HG03521 (cell line): ENCODE results near the gene CMSS1.

Experiments
- ATAC-seq: cut with Tn5 transposase; IDR thresholded peaks from one replicate; pipeline ENCODE4 v1.9.1; 2021; ENCODE audit warnings: mild to moderate bottlenecking, moderate library complexity; ENCODE audit not compliant: unreplicated experiment

Gene CMSS1

DNA sequence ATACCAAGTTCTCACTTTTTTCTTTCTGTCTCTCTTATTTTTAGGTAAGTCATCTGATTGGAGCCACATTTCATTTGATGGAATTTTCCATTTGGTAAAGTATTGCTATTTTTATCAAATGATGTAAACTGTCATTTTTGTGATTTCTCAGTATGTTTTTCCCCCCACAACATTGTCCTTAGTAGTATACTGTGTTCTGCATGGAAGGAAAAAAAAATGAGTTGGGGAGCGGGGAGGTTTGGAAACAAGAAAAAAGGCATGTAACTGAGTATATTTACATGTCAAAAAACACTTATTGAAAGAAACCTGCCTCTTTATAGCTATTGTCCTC is 192.4 kb downstream of the CMSS1 start:
- no peak for ATAC-seq

DNA sequence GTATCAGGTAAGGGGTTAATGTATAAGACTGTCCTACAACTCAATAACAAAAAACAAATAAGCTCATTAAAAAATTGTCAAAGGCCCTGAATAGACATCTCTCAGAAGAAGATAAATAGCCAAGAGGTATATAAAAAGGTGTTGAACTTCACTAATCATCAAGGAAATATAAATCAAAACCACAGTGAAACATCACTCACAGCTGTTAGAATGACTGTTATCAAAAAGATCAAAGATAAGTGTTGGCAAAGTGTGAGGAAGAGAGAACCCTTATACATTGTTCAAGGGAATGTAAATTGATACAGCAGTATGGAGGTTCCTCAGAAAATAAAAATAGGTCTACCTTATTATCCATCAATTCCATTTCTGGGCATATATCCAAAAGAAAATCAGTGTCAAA is 201.1 kb downstream of the CMSS1 start:
- ATAC-seq: no peak

DNA sequence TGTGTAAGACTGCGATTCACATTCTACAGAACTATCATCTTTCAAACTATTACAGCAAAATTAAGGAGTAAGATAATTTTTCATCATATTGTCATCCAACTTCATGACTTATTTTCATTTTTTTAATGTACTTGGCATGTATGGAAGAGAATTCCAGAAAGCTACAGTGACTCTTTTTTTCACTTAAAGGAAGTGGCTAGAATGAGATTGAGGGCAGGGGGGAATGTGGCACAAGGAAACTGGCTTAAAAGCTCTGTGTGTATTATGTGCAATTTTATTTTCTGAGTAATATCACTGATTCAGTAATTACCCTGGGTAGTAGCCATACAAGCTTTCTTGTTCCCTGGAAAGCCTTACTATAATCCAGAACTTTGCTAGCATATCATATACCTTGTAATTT is 202.1 kb downstream of the CMSS1 start:
- ATAC-seq: no peak

DNA sequence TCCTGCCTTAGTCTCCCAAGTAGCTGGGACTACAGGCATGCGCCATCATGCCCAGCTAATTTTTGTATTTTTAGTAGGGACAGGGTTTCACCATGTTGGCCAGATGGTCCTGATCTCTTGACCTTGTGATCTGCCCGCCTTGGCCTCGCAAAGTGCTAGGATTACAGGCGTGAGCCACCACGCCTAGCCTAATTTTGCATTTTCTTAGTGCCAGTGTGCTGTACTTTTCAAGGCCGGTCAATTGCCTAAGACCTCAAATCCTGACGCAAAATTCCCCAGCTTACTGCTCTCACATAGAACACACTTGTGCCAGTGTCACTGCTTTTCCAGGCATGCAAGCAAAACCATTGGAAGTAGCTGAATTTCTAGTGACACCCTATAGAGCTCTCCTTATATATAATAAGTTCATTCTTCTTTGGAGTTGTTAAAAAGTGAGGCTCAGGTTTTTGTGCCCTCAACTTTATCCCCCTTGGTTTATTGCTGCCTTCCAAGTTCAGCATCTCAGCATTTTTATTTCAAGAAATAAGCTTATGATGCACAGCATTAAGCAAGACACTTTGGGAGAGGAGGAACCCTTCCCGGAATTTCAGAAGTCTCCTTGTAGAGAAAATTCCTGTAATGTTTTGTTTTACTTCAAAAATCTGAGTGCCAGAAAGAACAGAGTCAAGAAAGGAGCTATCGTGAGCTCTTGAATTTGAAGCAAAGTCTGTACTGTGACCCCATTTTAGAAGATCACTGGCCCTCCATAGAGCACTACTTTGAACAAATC is 203.4 kb downstream of the CMSS1 start:
- ATAC-seq: no peak

DNA sequence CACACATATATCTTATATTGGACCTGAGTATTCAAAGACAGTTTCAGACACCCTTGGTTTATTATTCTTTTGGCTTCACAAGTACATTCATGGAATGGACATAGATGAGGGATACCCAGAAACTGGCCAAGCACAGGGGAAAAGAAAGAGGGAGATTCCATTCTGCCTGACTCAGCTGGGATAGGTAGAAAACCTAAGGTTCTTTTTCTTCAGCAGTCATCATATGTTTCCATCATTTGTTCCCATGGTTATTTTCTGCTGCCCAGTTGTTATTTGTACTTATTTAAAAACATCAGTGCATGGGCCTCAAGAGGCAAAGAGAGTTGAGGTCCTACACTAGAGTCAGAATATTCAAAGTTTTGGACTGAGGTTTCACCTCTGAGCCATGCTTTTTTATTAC is 204.8 kb downstream of the CMSS1 start:
- no peak for ATAC-seq

DNA sequence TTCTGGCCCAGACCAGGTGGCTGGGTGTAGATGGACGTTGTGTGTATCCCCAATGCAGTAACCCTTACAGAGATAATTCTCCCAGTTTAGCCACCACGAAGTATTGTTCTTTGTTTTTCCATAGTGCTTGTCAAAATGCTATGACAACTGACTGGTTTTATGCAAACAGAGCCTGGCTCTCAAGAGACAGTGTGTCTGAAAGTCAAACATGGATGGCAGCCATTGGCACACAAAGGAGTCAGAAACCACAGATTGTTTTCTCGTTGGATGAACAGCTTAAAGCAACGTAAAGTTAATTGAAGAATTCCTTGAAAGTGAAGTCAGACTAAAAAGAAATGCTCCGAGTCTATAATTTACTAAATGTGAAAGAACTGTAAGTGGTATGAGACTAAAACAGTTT is 205.5 kb downstream of the CMSS1 start:
- ATAC-seq: no peak

DNA sequence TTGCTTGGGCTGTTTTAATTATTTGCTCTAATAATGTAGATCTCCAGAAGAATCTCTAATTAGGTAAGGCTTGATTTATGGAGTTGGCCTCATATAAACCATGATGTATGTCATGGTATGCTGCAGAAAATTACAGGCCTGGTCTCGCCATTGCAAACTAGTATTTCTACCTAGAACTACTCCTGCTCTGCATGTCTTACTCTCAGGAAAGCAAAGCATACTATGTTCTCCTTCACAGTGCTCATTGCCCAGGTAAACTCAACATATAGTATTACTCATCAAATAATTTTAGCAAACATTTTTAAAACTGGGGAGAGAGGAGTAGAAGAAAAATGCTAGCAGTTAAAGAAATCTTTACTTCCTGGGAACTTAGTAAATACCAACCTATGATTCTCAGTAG is 205.9 kb downstream of the CMSS1 start:
- no peak for ATAC-seq

DNA sequence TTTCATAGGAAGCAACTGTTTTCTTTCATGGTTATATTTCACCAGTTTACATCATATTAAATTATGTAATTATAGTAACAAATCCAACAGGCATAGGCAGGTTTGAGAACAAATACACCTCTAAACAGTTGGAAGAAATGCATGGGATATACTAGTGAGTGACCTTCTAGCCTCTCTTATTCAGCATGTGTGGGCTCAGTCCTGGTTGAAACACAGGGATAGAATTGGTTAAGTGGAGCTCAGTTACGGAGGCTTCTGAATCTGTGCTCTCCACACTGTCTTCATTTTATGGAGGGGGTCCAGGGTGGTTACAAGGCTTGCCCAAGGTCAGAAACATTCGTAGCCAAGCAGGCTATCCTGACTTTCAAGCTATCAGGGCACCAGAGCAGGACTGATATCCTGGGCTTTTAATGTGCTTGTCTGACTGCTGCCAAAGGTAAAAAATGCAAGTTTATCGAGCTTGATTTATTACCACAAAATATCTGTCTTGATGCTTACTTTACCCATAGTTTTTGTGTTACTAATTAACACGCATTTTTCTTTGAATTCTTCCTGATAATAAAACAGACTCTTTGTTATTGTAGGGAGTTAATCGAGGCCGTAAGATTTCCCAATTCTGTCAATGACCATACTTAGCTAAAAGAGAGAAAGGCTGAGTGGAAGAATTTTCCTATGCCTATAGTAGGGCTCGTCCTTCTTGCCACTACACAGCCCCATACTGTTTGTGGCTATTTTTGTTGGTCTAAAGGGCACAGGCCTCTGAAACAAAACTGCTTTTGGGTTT is 207.1 kb downstream of the CMSS1 start:
- ATAC-seq: no peak

DNA sequence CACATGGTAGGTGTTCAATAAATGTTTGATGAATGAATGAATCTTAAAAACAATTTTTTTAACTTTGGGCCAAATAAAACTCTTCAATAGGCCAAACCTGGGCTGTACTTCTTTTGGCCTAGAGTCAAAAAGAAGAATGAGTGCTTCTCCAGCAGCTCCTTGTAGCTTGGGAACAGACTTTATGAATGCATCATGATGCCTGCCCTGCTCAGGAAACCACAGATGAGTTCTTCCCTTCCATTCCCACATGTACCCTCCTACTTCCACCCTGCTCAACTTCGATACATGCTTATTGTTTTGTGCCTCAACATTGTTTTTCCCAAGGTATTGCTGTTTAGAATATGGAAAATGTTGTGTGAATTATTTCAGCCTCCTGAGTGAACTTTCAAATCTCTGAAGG is 209.7 kb downstream of the CMSS1 start:
- no peak for ATAC-seq

DNA sequence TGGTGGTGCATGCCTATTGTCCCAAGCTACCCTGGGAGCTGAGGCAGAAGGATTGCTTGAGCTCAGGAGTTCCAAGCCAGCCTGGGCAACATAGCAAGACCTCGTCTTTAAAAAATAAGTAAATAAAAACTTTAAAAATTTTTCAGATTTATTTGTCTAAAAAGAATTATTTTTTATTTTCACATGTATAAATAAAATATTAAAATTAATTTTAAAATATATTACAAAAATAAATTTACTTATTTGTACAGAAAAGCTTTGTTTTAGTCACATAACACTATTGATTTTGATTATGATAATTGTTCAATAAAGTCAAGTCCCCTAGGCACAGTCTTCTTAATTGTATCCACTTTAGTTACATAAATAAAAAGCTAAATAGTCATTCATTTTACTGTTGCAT is 211.4 kb downstream of the CMSS1 start:
- no peak for ATAC-seq

DNA sequence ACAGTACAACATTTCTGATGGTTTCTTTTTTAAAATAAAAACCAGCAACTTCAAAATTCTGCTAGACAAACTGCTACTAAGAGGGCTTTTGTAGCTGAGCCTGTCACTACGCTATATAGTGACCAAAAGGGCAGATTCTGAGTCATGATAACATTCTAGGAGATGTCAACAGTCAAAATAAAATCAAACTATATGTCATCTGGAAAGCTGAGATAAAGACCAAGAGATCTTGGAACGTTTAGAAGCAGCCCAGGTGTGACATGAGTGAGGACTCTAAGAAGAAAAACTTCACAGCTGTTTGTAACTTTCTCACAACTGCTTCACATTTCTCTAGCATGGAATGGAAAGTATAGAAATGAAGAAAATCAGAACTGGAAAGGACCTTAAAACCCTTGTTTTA is 212.0 kb downstream of the CMSS1 start:
- ATAC-seq: no peak

DNA sequence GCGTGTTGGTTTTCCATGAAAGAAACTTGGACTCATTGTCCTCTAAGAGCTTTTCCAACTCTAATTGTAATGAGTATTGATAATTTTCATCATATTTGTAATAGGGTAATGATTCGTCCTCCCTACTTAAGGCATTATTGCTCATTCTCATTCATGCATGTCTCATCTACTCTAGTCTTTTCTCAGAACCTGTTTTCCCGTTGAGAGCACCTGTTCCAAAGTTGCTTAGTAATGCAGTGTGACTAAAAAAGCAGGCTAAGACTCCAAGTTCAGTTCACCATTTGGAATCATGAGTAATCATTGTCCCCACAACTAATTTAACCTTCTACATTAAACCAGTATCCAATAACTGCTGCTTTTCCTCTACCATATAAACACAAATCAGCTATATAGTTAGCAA is 212.7 kb downstream of the CMSS1 start:
- ATAC-seq: no peak

DNA sequence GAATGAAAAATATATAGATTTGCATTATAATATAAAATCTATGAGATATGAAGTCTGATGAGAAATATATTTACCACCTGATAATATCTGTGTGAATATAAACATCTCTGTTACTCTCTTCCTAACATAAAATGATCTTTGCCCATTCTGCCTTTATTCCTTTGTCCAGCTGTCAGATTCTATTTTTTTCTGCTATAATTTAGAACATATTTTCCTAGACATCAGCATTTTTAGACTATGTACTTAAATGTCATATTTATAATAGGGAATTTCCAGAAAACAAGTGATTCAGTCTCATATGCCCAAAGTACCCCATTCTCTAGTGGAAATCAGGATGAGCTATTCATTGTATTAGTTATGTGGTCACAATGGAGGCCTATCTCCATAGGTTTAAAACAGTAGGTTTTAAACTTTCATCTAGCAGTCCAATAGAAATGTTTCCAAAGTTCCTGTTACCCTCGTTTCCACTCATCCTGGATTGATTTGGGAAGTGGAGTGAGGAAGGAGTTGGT is 213.3 kb downstream of the CMSS1 start:
- ATAC-seq: no peak

DNA sequence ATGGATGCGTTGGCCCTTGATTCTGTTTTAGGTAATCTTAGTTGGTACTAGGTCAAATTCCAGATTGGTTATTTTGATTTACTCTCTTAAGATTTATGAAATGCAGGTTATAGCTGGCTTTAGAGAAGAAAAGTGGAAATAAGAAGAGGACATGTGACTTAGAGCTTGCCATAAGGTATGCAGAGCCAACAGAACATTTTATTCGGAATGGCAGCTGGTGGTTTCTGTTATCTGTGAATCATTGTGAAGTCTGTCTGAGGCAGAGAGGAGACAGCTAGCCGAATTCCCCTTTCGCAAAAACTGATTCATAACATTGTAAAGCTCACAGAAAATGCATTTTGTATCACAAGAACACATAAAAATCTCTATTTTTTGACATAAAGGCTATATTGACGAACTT is 214.6 kb downstream of the CMSS1 start:
- no peak for ATAC-seq

DNA sequence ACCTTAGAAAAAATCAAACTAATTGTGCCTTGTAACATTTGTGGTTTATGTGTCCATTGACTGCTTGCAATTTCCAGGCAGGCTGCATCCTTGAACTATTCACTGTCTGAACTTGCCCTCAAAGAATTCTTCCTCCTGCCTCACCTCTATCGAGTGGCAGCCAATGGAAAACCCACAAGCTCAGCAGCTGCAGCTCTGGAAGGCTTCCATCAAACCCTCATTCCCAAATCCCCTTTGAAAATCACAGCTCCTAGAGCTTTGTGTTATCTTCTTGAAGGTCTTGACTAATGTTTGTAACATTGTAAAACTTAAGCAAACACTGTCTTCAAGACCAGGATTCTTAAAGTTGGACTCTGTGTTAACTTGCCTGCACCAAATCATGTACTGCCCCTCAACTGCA is 215.5 kb downstream of the CMSS1 start:
- ATAC-seq: no peak

DNA sequence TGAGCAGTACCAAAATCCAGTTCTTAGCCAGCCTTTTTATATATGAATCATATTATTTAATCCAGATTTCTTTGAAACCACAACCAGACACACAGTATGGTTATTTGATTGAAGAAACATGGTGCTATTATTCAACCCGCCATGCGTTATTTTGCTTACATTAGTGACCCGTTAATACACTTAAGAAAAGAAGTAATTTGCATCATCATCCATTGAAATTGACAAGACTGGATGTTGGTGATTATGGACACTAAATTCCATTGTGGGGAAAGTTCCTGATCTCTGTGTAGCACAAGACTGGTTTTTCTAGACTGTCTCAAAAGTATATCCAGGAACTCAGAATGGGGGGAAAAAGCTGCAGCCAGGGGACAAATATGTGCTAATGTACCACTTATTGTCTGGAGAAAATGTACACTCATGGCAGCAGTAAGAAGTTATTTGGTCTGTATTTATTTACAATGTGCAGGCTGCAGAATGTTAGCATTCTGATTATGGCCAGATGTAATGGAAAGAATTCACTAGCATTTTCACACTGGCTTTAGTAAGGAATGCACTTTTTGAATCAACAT is 216.3 kb downstream of the CMSS1 start:
- no peak for ATAC-seq

DNA sequence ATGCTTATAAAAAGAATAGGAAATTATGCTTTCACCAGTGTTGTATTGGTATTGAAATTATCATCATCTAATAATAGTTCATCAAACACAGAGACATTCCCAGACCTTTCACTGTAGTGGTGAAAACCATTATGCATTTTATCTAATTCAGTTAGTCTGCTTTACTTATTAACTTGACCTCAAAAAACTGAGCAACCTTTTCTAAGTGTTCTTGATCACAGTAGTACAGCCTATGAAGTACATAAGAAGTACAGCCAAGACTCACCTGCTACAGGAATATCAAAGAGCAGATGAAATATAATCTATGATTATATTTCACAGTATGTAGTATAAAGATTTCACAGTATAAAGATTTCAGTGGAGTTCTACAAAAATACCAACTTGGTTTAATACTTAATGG is 221.4 kb downstream of the CMSS1 start:
- no peak for ATAC-seq

DNA sequence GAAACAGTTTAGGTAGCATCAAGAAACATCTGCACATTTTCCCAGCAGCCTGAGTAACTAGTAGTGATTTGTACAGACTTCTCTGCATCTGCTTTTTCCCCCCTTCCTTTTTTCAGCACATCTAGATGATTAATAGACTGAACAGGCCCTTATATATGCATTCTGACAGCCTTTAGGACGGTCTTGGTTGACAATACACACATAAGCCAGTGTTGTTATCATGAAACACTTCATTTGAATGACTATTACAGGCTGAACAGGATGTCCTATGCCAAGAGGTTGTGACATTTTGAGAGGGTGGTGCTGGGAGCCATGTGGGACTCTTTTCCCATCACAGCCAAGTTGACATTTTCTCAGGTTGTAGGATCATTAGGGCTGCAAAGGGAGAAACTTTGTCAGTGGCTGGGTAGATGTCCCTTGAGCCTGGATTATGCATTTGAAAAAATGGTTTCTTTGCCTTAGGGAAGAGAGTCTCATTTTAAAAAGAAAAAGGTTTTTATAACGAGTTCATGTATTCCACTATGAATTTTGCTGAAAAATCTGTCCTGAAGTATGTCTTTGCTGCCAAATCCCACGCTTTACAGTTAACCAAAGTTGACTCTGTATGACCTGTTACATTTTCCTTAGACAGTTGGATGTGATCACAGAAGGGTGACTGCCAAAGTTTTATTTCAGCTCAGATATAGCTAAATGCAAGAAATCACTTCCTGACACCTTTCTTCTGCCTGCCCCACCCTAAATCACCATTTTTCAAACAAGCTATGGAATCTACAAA is 223.0 kb downstream of the CMSS1 start:
- no peak for ATAC-seq

DNA sequence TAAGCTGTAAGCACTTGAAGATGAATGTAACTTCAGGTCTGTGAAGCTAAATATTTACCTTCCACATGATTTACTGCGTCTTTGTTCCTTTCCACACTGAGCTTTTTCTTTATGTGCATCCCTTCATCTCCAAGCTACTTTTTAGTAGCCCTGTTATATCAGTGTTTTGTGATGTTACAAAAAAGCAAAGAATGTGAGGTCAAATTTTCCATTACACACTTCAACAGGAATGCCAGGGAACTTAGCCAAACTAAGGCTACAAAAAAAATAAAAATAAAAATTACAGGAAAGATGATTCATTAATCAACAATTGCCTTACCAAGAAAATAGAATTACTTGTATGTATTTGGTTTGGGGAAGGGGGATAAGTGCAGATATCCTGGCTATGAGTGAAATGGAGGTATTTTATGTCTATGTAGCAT is 223.7 kb downstream of the CMSS1 start:
- ATAC-seq: no peak

DNA sequence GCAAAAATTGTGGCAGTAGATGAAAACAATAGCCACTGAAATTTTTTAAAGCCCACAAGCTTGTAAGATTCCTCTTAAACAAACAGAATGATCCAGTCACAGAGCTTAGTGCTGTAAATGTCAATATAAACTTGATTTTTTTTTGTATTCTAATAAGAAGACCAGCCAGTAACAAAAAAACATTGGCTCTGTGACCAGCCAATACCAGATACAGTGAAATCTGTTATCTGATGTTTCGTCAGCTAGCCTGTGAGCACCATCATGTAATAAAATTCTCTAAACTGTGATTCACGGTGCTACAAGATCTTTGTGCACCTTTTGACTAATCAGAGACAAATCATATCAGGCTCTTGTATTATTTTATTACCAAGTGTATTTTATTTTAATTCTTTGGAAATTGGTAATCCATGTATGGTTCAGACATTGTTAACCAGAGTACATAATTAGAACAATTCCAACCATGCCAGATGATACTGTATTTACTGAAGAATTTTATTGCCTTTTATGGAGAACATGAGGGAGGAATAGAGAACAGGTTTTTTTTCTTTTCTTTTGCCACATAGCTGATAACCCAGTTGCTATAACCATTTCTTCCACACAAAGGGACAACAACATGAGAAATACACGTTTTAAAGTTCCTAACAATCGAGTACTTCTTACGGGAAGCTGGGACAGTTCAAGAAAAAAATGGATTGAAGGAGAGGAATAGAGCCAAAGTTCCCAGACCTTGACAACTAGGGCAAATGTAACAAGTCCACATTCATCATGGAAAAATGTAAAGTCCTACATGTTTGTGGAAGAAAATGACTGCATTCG is 224.7 kb downstream of the CMSS1 start:
- no peak for ATAC-seq

DNA sequence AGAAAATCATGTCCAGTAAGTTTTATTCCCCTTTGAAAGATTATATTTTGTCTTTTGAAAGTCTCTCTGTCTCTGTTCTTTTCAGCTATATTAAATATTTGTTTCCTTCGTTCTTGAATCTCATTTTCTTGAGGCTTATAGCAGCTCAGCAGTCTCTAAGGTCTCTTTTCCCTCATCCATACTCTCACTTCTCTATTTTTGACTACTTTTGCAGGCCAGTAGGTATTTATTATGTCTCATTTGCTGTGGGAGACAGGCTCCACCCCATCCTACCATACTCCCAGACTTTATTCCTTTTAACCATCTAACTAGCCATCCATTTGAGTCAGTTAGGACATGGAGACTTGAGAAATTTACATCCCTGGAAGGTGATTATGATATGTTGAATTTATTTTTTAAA is 225.6 kb downstream of the CMSS1 start:
- no peak for ATAC-seq
